Measurements from ENCODE around the gene PLAC9.

- TF ChIP-seq CTCF (IDR thresholded peaks at IDR 0.05; ENCODE audit: insufficient read depth, low read length) (no peak), POLR2AphosphoS5 (IDR thresholded peaks at IDR 0.05; ENCODE audit: low read depth) (no peak), GABPA (IDR thresholded peaks at IDR 0.05; ENCODE audit: low read depth) (no peak), SPI1 (IDR thresholded peaks at IDR 0.05; ENCODE audit: borderline replicate concordance, low read depth) (no peak)
- TF ChIP-seq, protein P1, sequence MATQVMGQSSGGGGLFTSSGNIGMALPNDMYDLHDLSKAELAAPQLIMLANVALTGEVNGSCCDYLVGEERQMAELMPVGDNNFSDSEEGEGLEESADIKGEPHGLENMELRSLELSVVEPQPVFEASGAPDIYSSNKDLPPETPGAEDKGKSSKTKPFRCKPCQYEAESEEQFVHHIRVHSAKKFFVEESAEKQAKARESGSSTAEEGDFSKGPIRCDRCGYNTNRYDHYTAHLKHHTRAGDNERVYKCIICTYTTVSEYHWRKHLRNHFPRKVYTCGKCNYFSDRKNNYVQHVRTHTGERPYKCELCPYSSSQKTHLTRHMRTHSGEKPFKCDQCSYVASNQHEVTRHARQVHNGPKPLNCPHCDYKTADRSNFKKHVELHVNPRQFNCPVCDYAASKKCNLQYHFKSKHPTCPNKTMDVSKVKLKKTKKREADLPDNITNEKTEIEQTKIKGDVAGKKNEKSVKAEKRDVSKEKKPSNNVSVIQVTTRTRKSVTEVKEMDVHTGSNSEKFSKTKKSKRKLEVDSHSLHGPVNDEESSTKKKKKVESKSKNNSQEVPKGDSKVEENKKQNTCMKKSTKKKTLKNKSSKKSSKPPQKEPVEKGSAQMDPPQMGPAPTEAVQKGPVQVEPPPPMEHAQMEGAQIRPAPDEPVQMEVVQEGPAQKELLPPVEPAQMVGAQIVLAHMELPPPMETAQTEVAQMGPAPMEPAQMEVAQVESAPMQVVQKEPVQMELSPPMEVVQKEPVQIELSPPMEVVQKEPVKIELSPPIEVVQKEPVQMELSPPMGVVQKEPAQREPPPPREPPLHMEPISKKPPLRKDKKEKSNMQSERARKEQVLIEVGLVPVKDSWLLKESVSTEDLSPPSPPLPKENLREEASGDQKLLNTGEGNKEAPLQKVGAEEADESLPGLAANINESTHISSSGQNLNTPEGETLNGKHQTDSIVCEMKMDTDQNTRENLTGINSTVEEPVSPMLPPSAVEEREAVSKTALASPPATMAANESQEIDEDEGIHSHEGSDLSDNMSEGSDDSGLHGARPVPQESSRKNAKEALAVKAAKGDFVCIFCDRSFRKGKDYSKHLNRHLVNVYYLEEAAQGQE (IDR thresholded peaks at IDR 0.05; ENCODE audit: insufficient replicate concordance, low read depth) = no peak
Observed at GRCh38 chr10:80171248-80171660, 38.7 kb downstream of the PLAC9 start.
